Measurements from ENCODE around the gene CYSRT1. TPM values are rescaled to one million over a fixed set of nuclear protein-coding genes. Genes with fewer than 3 reads are reported as not detected.
"Not testable (repeated sequence)": the region's sequence is repeated elsewhere in the genome, so short reads cannot be mapped to it uniquely, and the experiment has no call there.

Gene CYSRT1
- total and polyA plus RNA-seq, 7 experiments from 2014 or later = 0.45 to 0.63 (median 0.49) TPM; not detected in 3

- Histone ChIP-seq H3K36me3 (ENCODE audit: control insufficient read depth in 2 of 3, insufficient read depth in 3 of 3, low read length in 3 of 3) (peaks cover 0 to 19% (median 9%) of the 10 kb centered on the region in 3 experiments), H3K27me3 (ENCODE audit: control insufficient read depth in 2 of 2, insufficient read depth in 2 of 2, low read length in 2 of 2) (no peaks in the 10 kb centered on the region), H3K9me3 (ENCODE audit: control insufficient read depth in 2 of 3, low read length in 3 of 3) (no peaks in the 10 kb centered on the region), H3K4me1 (ENCODE audit: control insufficient read depth in 2 of 2, insufficient read depth in 2 of 2, low read length in 2 of 2) (peaks cover 15 to 16% of the 10 kb centered on the region in 2 donors), H3K27ac (ENCODE audit: low read depth, low read length) (peak overlapping the region; percentile 63), H3K4me3 (ENCODE audit: low read length) (peak overlapping the region; percentile 57)
- Mint-ChIP-seq H3K9me3 (peaks cover 0 to 9% (median 0%) of the 10 kb centered on the region in 11 donors), H3K27me3 (peaks cover 0 to 4% (median 0%) of the 10 kb centered on the region in 5 donors), H3K4me3 (peak overlapping the region; percentile 83 to 94 (median 86)), H3K36me3 (peaks cover 0 to 14% (median 4%) of the 10 kb centered on the region in 5 donors), H3K27ac (peak overlapping the region in 8 of 9 donors; percentile 12 to 94 (median 82)), H3K4me1 (peaks cover 12 to 35% (median 21%) of the 10 kb centered on the region in 7 donors)
- CTCF ChIA-PET = interaction anchor here (0.6 to 1.3 kb wide), 4 partner anchors 13 to 203 kb away, joined by 3 to 5 read pairs (median 4); no protein-coding TSS in a partner anchor
- peak; percentile 23 for ATAC-seq
- intact Hi-C loops (cut with micrococcal nuclease) = loop anchor here (1.0 to 5.0 kb wide), 16 partner anchors 14 to 829 kb away; partner anchors contain the start of genes ANAPC2 (in 2 of the 2), MAN1B1 (in 2 of the 2), NDOR1 (in 2 of the 2) and NELFB (in 2 of the 2)
- peak in 4 of 9 donors; percentile 29 to 80 (median 54) for DNase-seq
- POLR2A ChIA-PET = interaction anchor here (0.8 to 10.7 kb wide), 23 partner anchors 12 to 708 kb away, joined by 3 to 168 read pairs (median 4); partner anchors contain the start of genes ANAPC2, CYSRT1, DPP7 and MAN1B1
Observed at GRCh38 chr9:137241490-137242268, 16.7 kb downstream of the CYSRT1 start.

- peaks cover 11 to 15% of the 10 kb centered on the region in 2 donors for H3K4me1 ChIP-seq (ENCODE audit: control insufficient read depth in 2 of 2, insufficient read depth in 2 of 2, low read length in 2 of 2)
Observed at GRCh38 chr9:137242269-137243203, 17.6 kb downstream of the CYSRT1 start.

DNA sequence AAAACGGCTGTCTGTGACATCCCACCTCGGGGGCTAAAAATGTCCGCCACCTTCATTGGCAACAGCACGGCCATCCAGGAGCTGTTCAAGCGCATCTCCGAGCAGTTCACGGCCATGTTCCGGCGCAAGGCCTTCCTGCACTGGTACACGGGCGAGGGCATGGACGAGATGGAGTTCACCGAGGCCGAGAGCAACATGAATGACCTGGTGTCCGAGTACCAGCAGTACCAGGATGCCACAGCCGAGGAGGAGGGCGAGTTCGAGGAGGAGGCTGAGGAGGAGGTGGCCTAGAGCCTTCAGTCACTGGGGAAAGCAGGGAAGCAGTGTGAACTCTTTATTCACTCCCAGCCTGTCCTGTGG lies 18.3 kb downstream of the CYSRT1 start:
- peaks cover 0 to 14% (median 4%) of the 10 kb centered on the region in 5 donors for H3K36me3 Mint-ChIP-seq
- H3K4me3 Mint-ChIP-seq = peak overlapping the region in 5 of 10 donors; percentile 32 to 88 (median 84)
- ChIA-PET POLR2A (interaction anchor here (0.9 to 10.7 kb wide), 4 partner anchors 10 to 156 kb away, joined by 4 to 168 read pairs (median 18); partner anchors contain the start of genes DPP7, MAN1B1, NELFB and STPG3), CTCF (interaction anchor here (0.6 kb wide), 1 partner anchor 313 kb away, joined by 3 read pairs; no protein-coding TSS in a partner anchor)
- intact Hi-C loops (cut with micrococcal nuclease) = loop anchor here in 1 of 2 donors (5.0 kb wide), 1 partner anchor 831 kb away; the partner anchor contains the start of genes ENTR1 and PMPCA
- not testable (repeated sequence) for H3K27me3 ChIP-seq (ENCODE audit: control insufficient read depth in 2 of 2, insufficient read depth in 2 of 2, low read length in 2 of 2); DNase-seq; H3K27ac ChIP-seq (ENCODE audit: low read depth, low read length); H3K27me3 Mint-ChIP-seq; H3K9me3 ChIP-seq (ENCODE audit: control insufficient read depth in 2 of 3, low read length in 3 of 3); ATAC-seq; H3K4me3 ChIP-seq (ENCODE audit: low read length); H3K9me3 Mint-ChIP-seq
- H3K36me3 ChIP-seq (ENCODE audit: control insufficient read depth in 2 of 3, insufficient read depth in 3 of 3, low read length in 3 of 3) = peaks cover 0 to 19% (median 9%) of the 10 kb centered on the region in 3 experiments
- H3K4me1 Mint-ChIP-seq = peaks cover 12 to 34% (median 20%) of the 10 kb centered on the region in 7 donors
- H3K27ac Mint-ChIP-seq = peak overlapping the region in 1 of 9 donors; percentile 82
- H3K4me1 ChIP-seq (ENCODE audit: control insufficient read depth in 2 of 2, insufficient read depth in 2 of 2, low read length in 2 of 2) = peaks cover 11 to 15% of the 10 kb centered on the region in 2 donors

More at GRCh38 chr9:137242269-137243203, 17.6 kb downstream of the CYSRT1 start:
- Histone ChIP-seq H3K9me3 (ENCODE audit: control insufficient read depth in 2 of 3, low read length in 3 of 3) (no peaks in the 10 kb centered on the region), H3K27me3 (ENCODE audit: control insufficient read depth in 2 of 2, insufficient read depth in 2 of 2, low read length in 2 of 2) (no peaks in the 10 kb centered on the region), H3K27ac (ENCODE audit: low read depth, low read length) (peak overlapping the region; percentile 63), H3K4me3 (ENCODE audit: low read length) (peak overlapping the region; percentile 57), H3K36me3 (ENCODE audit: control insufficient read depth in 2 of 3, insufficient read depth in 3 of 3, low read length in 3 of 3) (peaks cover 0 to 19% (median 9%) of the 10 kb centered on the region in 3 experiments)
- Mint-ChIP-seq H3K4me1 (peaks cover 12 to 35% (median 21%) of the 10 kb centered on the region in 7 donors), H3K36me3 (peaks cover 0 to 14% (median 4%) of the 10 kb centered on the region in 5 donors), H3K4me3 (peak overlapping the region; percentile 65 to 89 (median 84)), H3K27me3 (peaks cover 0 to 4% (median 0%) of the 10 kb centered on the region in 5 donors), H3K9me3 (peaks cover 0 to 9% (median 0%) of the 10 kb centered on the region in 11 donors), H3K27ac (peak overlapping the region; percentile 30 to 85 (median 65))
- no peak for ATAC-seq
- ChIA-PET CTCF (interaction anchor here (0.6 to 1.1 kb wide), 3 partner anchors 12 to 314 kb away, joined by 3 to 5 read pairs (median 3); no protein-coding TSS in a partner anchor), POLR2A (interaction anchor here (0.9 to 10.7 kb wide), 7 partner anchors 11 to 156 kb away, joined by 3 to 168 read pairs (median 4); partner anchors contain the start of genes CYSRT1, DPP7, MAN1B1 and NELFB)
- DNase-seq = no peak
- intact Hi-C loops (cut with micrococcal nuclease) = loop anchor here in 1 of 2 donors (5.0 kb wide), 1 partner anchor 830 kb away; the partner anchor contains the start of genes ENTR1 and PMPCA

DNA sequence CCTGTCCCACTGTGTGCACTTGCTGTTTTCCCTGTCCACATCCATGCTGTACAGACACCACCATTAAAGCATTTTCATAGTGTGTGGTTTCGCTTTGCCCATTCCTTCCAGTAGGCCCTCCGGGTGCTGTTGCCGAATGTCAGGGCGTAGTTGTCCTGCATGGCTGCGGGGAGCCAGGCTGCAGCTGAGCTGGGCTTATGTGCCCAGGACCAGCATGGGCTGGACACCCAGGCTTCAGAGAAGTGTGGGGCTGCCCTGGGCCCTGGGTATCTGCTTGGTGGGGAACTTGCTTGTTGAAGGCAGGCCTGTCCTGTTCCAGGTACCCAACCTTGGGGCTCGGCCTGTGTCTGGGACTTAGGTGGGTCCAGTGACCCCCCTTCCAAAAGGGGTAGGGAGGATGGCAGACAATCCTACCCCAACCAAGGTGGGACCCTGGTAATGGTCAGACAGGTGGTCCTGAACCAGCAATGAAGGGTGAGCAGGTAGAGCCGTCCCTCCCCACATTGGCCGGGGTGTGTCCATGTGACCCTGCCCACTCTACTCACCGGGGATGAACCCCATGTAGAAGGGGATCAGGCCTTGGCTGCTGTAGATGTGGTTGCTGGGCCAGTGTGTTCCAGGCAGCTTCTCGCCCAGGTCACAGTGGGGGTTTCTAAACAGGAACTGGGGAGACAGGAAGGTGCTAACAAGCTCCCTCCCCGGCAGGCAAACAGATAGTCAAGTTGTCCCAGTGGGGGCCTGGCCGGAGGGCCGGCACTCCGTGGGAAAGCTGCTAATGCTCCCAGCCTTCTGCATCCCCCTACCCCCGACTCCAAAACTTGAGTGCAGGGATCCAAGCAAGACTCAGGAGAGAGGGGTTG lies 18.9 kb downstream of the CYSRT1 start:
- ChIA-PET CTCF (no interaction called here), POLR2A (interaction anchor here (0.9 to 10.7 kb wide), 3 partner anchors 9 to 157 kb away, joined by 4 to 168 read pairs (median 30); partner anchors contain the start of genes MAN1B1, NELFB and STPG3)
- ATAC-seq = no peak
- no peak overlapping the region for H3K27ac ChIP-seq (ENCODE audit: low read depth, low read length)
- peaks cover 10 to 32% (median 18%) of the 10 kb centered on the region in 7 donors for H3K4me1 Mint-ChIP-seq
- H3K4me1 ChIP-seq (ENCODE audit: control insufficient read depth in 2 of 2, insufficient read depth in 2 of 2, low read length in 2 of 2) = peaks cover 11 to 14% of the 10 kb centered on the region in 2 donors
- no peak for DNase-seq
- H3K27me3 ChIP-seq (ENCODE audit: control insufficient read depth in 2 of 2, insufficient read depth in 2 of 2, low read length in 2 of 2) = no peaks in the 10 kb centered on the region
- H3K27ac Mint-ChIP-seq = peak overlapping the region in 2 of 9 donors; percentile 14 to 49
- peaks cover 0 to 19% (median 9%) of the 10 kb centered on the region in 3 experiments for H3K36me3 ChIP-seq (ENCODE audit: control insufficient read depth in 2 of 3, insufficient read depth in 3 of 3, low read length in 3 of 3)
- peak overlapping the region in 4 of 10 donors; percentile 5 to 88 (median 22) for H3K4me3 Mint-ChIP-seq
- peaks cover 0 to 4% (median 0%) of the 10 kb centered on the region in 5 donors for H3K27me3 Mint-ChIP-seq
- intact Hi-C loops (cut with micrococcal nuclease) = loop anchor here in 1 of 2 donors (5.0 kb wide), 1 partner anchor 832 kb away; the partner anchor contains the start of genes ENTR1 and PMPCA
- peaks cover 0 to 9% (median 0%) of the 10 kb centered on the region in 11 donors for H3K9me3 Mint-ChIP-seq
- H3K9me3 ChIP-seq (ENCODE audit: control insufficient read depth in 2 of 3, low read length in 3 of 3) = no peaks in the 10 kb centered on the region
- peaks cover 0 to 14% (median 4%) of the 10 kb centered on the region in 5 donors for H3K36me3 Mint-ChIP-seq
- no peak overlapping the region for H3K4me3 ChIP-seq (ENCODE audit: low read length)

All from naive thymus-derived CD4-positive, alpha-beta T cell (primary cell).